Spleen (tissue), 7 donors: ENCODE data around the gene BRD4.

Experiments used
- POLR2A ChIP-seq, 3 donors: fragments of 450-650 bp; IDR thresholded peaks; one replicate each; pipeline ENCODE4 v1.5.1; 2017; ENCODE audit warnings: antibody characterized with exemption in 3 of 3, mild to moderate bottlenecking in 1 of 3
- POLR2AphosphoS5 ChIP-seq, 3 donors: sonication (generic); formaldehyde crosslinking; IDR thresholded peaks; one replicate each; pipeline ENCODE4 v1.5.1; 2017; ENCODE audit warnings: antibody characterized with exemption in 3 of 3
- TF ChIP-seq, protein P1 (sequence below), 11 experiments: fragments of 200-600 bp in 7 of 11; fragments of 450-650 bp in 4 of 11; sonication (generic) in 4 of 11; IDR thresholded peaks in 8 of 11; conservative IDR thresholded peaks in 3 of 11; 1 replicate in 7 of 11; 2 replicates in 4 of 11; pipeline versions ENCODE4 v1.4.0 to v1.8.0; 2016 to 2021; ENCODE audit warnings: antibody characterized with exemption in 11 of 11, inconsistent platforms in 4 of 11, mild to moderate bottlenecking in 1 of 11
- donor health status: DM: no; HTN: no; CAD: no; lungs with moderate emphysema.
- donor health status: DM: no; HTN: no; CAD: no.
- donor health status: DM: no; HTN: no; CAD: no.

DNA sequence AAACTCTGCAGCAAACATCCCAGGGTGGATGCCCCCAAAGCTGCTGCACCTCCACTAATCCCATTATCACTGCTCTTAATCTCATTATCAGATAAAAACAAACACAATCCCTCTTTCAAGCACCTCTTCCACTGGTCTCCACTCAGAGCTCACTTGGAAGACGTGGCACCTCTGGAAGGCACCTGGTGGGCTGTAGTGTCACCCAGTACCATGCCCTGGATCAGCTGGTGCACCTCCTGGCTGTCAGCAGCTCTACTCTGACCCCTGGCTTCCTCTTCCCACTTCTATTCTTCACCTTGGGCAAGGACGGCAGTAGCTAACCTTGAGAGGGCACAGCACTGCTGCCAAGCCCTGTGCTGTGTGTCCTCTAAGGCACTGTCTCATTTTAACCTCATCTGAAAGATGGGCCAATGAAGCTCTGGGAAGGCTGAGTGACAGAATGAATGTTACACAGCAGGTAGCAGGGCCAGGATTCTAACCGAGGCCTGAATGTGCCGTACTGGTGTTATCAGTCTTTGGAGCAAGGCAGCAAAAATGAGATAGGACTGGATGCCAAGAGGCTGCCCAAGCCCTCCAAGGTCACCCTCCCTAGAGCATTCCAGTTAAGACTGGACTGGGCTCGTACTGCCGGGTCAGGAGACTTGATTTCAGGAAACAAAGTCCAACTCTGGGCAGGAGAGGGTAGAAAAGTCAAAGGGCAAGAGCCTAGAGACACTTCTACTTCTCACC, 7.4 kb downstream of the BRD4 start:
- TF ChIP-seq, protein P1, sequence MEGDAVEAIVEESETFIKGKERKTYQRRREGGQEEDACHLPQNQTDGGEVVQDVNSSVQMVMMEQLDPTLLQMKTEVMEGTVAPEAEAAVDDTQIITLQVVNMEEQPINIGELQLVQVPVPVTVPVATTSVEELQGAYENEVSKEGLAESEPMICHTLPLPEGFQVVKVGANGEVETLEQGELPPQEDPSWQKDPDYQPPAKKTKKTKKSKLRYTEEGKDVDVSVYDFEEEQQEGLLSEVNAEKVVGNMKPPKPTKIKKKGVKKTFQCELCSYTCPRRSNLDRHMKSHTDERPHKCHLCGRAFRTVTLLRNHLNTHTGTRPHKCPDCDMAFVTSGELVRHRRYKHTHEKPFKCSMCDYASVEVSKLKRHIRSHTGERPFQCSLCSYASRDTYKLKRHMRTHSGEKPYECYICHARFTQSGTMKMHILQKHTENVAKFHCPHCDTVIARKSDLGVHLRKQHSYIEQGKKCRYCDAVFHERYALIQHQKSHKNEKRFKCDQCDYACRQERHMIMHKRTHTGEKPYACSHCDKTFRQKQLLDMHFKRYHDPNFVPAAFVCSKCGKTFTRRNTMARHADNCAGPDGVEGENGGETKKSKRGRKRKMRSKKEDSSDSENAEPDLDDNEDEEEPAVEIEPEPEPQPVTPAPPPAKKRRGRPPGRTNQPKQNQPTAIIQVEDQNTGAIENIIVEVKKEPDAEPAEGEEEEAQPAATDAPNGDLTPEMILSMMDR (IDR thresholded peaks at IDR 0.05 in 8 of 11, conservative IDR thresholded peaks at IDR 0.05 in 3 of 11) = peak in 3 of 11 experiments; percentile 13 to 28 (median 25)
- TF ChIP-seq POLR2AphosphoS5 (IDR thresholded peaks at IDR 0.05) (peak in 2 of 3 donors; percentile 48 to 52), POLR2A (IDR thresholded peaks at IDR 0.05) (no peak)
